Suprapubic skin (tissue), 4 donors: ENCODE data around the gene CDH13.

Experiments
- CTCF ChIP-seq, 2 donors: fragments of 200-600 bp in 1 of 2; fragments of 450-650 bp in 1 of 2; sonication (generic) in 1 of 2; IDR thresholded peaks; one replicate each; pipeline ENCODE4 v1.5.1; 2016 to 2019; ENCODE audit warnings: antibody characterized with exemption in 2 of 2, mild to moderate bottlenecking in 1 of 2, moderate library complexity in 1 of 2
- EP300 ChIP-seq: sonication (generic); formaldehyde crosslinking; IDR thresholded peaks from one replicate; pipeline ENCODE4 v1.6.1; 2017; ENCODE audit warnings: antibody characterized with exemption
- POLR2A ChIP-seq, 2 donors: fragments of 450-650 bp; IDR thresholded peaks; one replicate each; pipeline ENCODE4 v1.6.1; 2017; ENCODE audit warnings: antibody characterized with exemption in 2 of 2, mild to moderate bottlenecking in 2 of 2, moderate library complexity in 2 of 2
- POLR2AphosphoS5 ChIP-seq, 3 donors: sonication (generic); formaldehyde crosslinking; IDR thresholded peaks; one replicate each; pipeline ENCODE4 v1.6.1; 2017; ENCODE audit warnings: antibody characterized with exemption in 3 of 3

- TF ChIP-seq CTCF (IDR thresholded peaks at IDR 0.05) (no peak), POLR2A (IDR thresholded peaks at IDR 0.05) (no peak), EP300 (no peak), POLR2AphosphoS5 (IDR thresholded peaks at IDR 0.05) (no peak)
Measured at GRCh38 chr16:82651921-82652601, 25.3 kb downstream of the CDH13 start.
